ENCODE results near the gene ASB18. TPM values are rescaled to one million over a fixed set of nuclear protein-coding genes. Genes with fewer than 3 reads are reported as not detected.

The ASB18 gene
- total and polyA plus RNA-seq, 10 of the 15 experiments (the other 5 are each of a cell fraction or from before 2014, with no cell fraction given) = not detected

DNA sequence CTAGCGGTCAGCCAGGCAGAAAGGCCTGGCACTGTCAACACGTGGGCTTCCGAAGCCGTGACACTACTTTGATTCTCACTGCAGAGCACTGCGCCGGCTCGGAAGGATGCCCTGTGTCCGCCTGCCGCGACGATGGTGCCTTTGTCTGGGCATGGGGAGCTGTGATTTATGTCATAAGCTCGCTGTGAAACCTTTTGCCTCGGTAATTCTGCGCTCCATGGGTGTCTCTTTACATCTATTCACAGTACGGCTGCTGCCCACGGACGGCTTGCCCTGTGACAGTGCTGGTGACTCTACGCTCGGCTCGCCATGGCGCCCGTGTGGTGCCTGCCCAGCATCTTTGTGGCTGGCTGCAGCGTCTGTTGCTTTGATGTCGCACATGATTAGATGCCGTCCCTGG, 52.9 kb downstream of the ASB18 start:
- H4K20me1 ChIP-seq (ENCODE audit: control insufficient read depth, insufficient read depth) = no peaks in the 10 kb centered on the region
- no peak overlapping the region for H3K4me2 ChIP-seq (ENCODE audit: control insufficient read depth, insufficient read depth)
- no peak overlapping the region for H3K9ac ChIP-seq (ENCODE audit: control insufficient read depth, insufficient read depth, low read length)
- peaks cover 0 to 2% of the 10 kb centered on the region in 2 experiments; a peak in 2 of 4 replicates for H3K27me3 ChIP-seq (replicated peaks in 1 of 2; ENCODE audit: control insufficient read depth in 2 of 2, insufficient read depth in 2 of 2, low read length in 1 of 2)
- RAD21 ChIA-PET (ENCODE audit: unreplicated experiment) = no interaction called here
- H3K79me2 ChIP-seq (ENCODE audit: control insufficient read depth, insufficient read depth, low read length) = no peaks in the 10 kb centered on the region
- DNase-seq (ENCODE audit: low read depth, low spot score) (no peak), FAIRE-seq (no peak), ATAC-seq (no peak)
- WGBS (ENCODE audit: insufficient coverage, insufficient replicate concordance, low lambda C conversion rate, missing lambda C conversion rate) = 40% methylated on average over 25 of the region's 25 CpGs
- SMC1A ChIA-PET (ENCODE audit: uncharacterized antibody, unreplicated experiment) = no interaction called here
- POLR2A ChIA-PET = no interaction called here
- no peaks in the 10 kb centered on the region for H3K36me3 ChIP-seq (ENCODE audit: control insufficient read depth in 2 of 2, insufficient read depth in 2 of 2, low read length in 1 of 2)
- H3K4me3 ChIP-seq = no peak overlapping the region
- no peak overlapping the region for H3K27ac ChIP-seq (ENCODE audit: control insufficient read depth, insufficient read depth)
- no peak overlapping the region for H2AFZ ChIP-seq (ENCODE audit: control insufficient read depth, low read depth, low read length)
- H3K4me1 ChIP-seq (ENCODE audit: control insufficient read depth, insufficient read depth, low read length) = no peaks in the 10 kb centered on the region
- intact Hi-C loops (cut with micrococcal nuclease; ENCODE audit: unreplicated experiment) = no loop called here
- H3K9me3 ChIP-seq (replicated peaks; ENCODE audit: control insufficient read depth, insufficient read depth, low read length) = no peaks in the 10 kb centered on the region
- CTCF ChIA-PET = no interaction called here
- TF ChIP-seq PAX8 (IDR thresholded peaks at IDR 0.05) = no peak
- no peak for TF ChIP-seq TCF7 (IDR thresholded peaks at IDR 0.05; ENCODE audit: borderline replicate concordance)
- TF ChIP-seq KAT2A (conservative IDR thresholded peaks at IDR 0.05; ENCODE audit: control insufficient read depth, low read depth, low read length) = no peak
- no peak for TF ChIP-seq TCF12 (IDR thresholded peaks at IDR 0.05; ENCODE audit: low read depth, low read length)
- no peak for TF ChIP-seq ESRRA (IDR thresholded peaks at IDR 0.05; ENCODE audit: low read length)
- no peak for TF ChIP-seq IKZF2 (IDR thresholded peaks at IDR 0.05)
- no peak for TF ChIP-seq MYB (IDR thresholded peaks at IDR 0.05; ENCODE audit: borderline replicate concordance, low read depth, low read length)
- BruUV-seq (replicated peaks) = no TSS peak
- in situ Hi-C loops (cut with MboI) = no loop called here

DNA sequence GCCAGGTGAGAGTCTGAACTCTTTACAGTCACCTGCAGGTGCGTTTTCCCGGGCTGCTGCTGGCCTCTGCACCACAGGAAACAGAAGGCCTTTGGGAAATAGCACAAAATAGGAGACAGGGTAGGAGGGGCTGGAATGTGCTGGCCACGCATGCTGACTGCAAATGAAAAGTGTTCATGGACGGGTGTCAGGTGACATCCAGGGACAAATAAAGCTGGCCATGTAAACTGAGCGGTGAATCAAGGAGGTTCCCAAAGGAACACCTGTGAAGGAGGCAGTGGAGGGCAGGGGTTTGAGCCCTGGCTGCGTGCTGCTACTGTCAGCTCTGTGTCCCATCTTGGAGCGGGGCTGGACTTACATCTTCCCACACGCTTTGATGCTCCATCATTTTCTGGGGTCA, 53.7 kb downstream of the ASB18 start:
- in situ Hi-C loops (cut with MboI) = no loop called here
- no peak overlapping the region for H3K4me3 ChIP-seq
- ChIA-PET CTCF (no interaction called here), RAD21 (ENCODE audit: unreplicated experiment) (no interaction called here), POLR2A (no interaction called here), SMC1A (ENCODE audit: uncharacterized antibody, unreplicated experiment) (no interaction called here)
- BruUV-seq (replicated peaks) = no TSS peak
- ATAC-seq (no peak), FAIRE-seq (no peak), DNase-seq (ENCODE audit: low read depth, low spot score) (no peak)
- no peaks in the 10 kb centered on the region for H3K79me2 ChIP-seq (ENCODE audit: control insufficient read depth, insufficient read depth, low read length)
- WGBS (ENCODE audit: insufficient coverage, insufficient replicate concordance, low lambda C conversion rate, missing lambda C conversion rate) = 10% methylated on average over 8 of the region's 8 CpGs
- H3K4me2 ChIP-seq (ENCODE audit: control insufficient read depth, insufficient read depth) = no peak overlapping the region
- H3K9me3 ChIP-seq (replicated peaks; ENCODE audit: control insufficient read depth, insufficient read depth, low read length) = no peaks in the 10 kb centered on the region
- H3K27ac ChIP-seq (ENCODE audit: control insufficient read depth, insufficient read depth) = no peak overlapping the region
- H3K36me3 ChIP-seq (ENCODE audit: control insufficient read depth in 2 of 2, insufficient read depth in 2 of 2, low read length in 1 of 2) = no peaks in the 10 kb centered on the region
- H3K9ac ChIP-seq (ENCODE audit: control insufficient read depth, insufficient read depth, low read length) = no peak overlapping the region
- H3K27me3 ChIP-seq (replicated peaks in 1 of 2; ENCODE audit: control insufficient read depth in 2 of 2, insufficient read depth in 2 of 2, low read length in 1 of 2) = peaks cover 0 to 2% of the 10 kb centered on the region in 2 experiments; a peak in 2 of 4 replicates
- intact Hi-C loops (cut with micrococcal nuclease; ENCODE audit: unreplicated experiment) = no loop called here
- no peak overlapping the region for H2AFZ ChIP-seq (ENCODE audit: control insufficient read depth, low read depth, low read length)
- no peaks in the 10 kb centered on the region for H4K20me1 ChIP-seq (ENCODE audit: control insufficient read depth, insufficient read depth)
- no peaks in the 10 kb centered on the region for H3K4me1 ChIP-seq (ENCODE audit: control insufficient read depth, insufficient read depth, low read length)
- TF ChIP-seq NR2C1 (IDR thresholded peaks at IDR 0.05) = no peak
- no peak for TF ChIP-seq ZNF384 (IDR thresholded peaks at IDR 0.05; ENCODE audit: borderline replicate concordance, low read depth, low read length)
- TF ChIP-seq, protein P1, sequence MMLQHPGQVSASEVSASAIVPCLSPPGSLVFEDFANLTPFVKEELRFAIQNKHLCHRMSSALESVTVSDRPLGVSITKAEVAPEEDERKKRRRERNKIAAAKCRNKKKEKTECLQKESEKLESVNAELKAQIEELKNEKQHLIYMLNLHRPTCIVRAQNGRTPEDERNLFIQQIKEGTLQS (IDR thresholded peaks at IDR 0.05; ENCODE audit: borderline replicate concordance, extremely low read depth, low read depth, low read length) = no peak
- TF ChIP-seq, protein P2, sequence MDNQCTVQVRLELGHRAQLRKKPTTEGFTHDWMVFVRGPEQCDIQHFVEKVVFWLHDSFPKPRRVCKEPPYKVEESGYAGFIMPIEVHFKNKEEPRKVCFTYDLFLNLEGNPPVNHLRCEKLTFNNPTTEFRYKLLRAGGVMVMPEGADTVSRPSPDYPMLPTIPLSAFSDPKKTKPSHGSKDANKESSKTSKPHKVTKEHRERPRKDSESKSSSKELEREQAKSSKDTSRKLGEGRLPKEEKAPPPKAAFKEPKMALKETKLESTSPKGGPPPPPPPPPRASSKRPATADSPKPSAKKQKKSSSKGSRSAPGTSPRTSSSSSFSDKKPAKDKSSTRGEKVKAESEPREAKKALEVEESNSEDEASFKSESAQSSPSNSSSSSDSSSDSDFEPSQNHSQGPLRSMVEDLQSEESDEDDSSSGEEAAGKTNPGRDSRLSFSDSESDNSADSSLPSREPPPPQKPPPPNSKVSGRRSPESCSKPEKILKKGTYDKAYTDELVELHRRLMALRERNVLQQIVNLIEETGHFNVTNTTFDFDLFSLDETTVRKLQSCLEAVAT (IDR thresholded peaks at IDR 0.05) = no peak
- TF ChIP-seq ZSCAN29 (IDR thresholded peaks at IDR 0.05) = no peak

All from GM12878 (cell line).